ENCODE results near the gene RGS19. TPM values are rescaled to one million over a fixed set of nuclear protein-coding genes. Genes with fewer than 3 reads are reported as not detected.

The RGS19 gene, protein sequence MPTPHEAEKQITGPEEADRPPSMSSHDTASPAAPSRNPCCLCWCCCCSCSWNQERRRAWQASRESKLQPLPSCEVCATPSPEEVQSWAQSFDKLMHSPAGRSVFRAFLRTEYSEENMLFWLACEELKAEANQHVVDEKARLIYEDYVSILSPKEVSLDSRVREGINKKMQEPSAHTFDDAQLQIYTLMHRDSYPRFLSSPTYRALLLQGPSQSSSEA
- 7.9 and 19.7 TPM in 2 replicates for total RNA-seq

GRCh38 chr20:64079273-64080012 is at the start of gene RGS19:
Gene RGS19, minus strand, starts transcription at chr20:64079518. Its CDS starts 2,632 bp downstream, at chr20:64076886.

GRCh38 chr20:64106981-64107735 is 27.8 kb upstream of the RGS19 start, which contains the start of gene NPBWR2:
Gene NPBWR2, minus strand, starts transcription at chr20:64107565. Its CDS starts 734 bp downstream, at chr20:64106831.

GRCh38 chr20:64083804-64084684 is 4.7 kb upstream of the RGS19 start, which contains the start of gene LKAAEAR1:
Gene LKAAEAR1, minus strand, starts transcription at chr20:64084398. Its CDS starts 179 bp downstream, at chr20:64084219.

DNA sequence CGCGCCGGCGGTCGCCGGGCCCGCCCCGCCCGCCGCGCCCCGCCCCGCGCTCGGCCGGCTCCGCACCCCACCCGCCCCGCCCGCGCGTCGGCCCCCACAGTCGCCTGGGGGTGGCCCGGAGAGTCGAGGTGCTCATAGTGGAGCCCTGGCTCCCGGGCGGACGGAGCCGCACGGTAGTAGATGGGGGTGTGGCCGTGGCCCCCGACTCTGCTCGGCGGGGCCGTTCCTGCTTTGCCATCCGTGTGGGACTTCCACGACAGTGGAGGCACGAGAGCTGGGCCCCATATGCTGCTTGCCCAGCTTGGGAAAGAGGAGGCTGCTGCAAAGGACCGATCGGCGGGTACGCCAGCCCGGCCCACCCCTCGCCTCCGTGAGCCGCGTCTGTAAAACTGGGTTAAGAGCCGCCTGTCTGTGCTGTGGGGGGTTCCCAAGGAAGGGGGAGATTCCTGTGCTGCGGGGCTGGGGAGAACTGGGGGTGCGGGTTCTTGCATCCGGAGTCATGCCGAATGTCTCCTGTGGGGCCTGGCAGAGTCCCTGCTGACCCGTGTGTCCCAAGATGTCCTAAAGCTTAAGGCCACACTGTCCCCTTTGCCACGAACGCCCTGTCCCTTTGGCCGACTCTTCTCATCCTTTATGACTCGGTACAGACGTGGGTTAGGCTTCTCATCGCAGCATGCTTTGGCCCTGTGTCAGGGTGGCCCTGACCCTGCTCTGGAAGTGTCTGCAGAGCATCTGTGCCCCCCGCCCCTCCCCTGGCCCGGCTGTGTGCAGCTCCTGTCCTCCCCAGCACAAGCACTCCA is 895 bp upstream of the RGS19 start, which contains the start of gene OPRL1:
Gene OPRL1, plus strand, starts transcription at position 70 of the 800 bp plus-strand sequence. CDS start 12,639 bp downstream, outside the sequence.

GRCh38 chr20:64062596-64063388 is 16.5 kb downstream of the RGS19 start, which contains the start of gene TCEA2:
Gene TCEA2, plus strand, starts transcription at chr20:64063198. Its CDS starts 115 bp downstream, at chr20:64063313.

GRCh38 chr20:64049060-64049877 is 30.0 kb downstream of the RGS19 start, which contains the start of gene SOX18:
Gene SOX18, minus strand, starts transcription at chr20:64049639. Its CDS starts 123 bp downstream, at chr20:64049516.

DNA sequence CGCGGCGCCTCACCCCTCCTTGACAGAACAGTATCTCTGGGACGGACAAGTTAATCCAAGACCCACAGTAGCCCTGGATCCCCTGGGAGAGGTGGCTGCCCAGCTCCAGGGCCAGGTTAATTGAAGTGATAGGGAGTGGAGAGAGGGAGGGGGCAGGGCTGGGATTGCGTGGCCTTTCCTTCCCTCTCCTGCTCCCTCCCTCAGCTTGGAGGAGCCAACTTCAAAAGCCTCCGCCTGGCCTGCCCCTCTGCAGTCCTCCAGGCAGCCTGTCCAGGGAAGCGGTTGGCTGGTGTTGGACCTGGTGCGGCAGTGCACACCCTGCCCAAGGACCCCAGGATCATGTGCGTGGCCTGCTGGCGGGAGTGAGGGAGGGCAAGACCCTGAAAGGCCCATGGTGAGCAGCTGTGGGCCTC is 43.4 kb downstream of the RGS19 start, which contains the start of gene C20orf204:
Gene C20orf204, plus strand, starts transcription at position 250 of the 413 bp plus-strand sequence. Its CDS starts 142 bp downstream, at position 392.

Other genes with a start within 250 kb of the RGS19 start
- 3.4 and 6.4 TPM in 2 replicates for gene ZBTB46, start 248.3 kb downstream of the RGS19 start, total RNA-seq
- gene ABHD16B, start 218.0 kb downstream of the RGS19 start, total RNA-seq: not detected in 2 replicates
- gene TPD52L2, start 214.2 kb downstream of the RGS19 start, total RNA-seq: 129 and 137 TPM in 2 replicates
- gene DNAJC5, start 184.4 kb downstream of the RGS19 start, total RNA-seq: 29.1 and 43.6 TPM in 2 replicates
- gene UCKL1, start 123.1 kb downstream of the RGS19 start, total RNA-seq: 16.5 TPM in 2 replicates
- 14.5 and 15.2 TPM in 2 replicates for gene ZNF512B, start 109.6 kb downstream of the RGS19 start, total RNA-seq
- gene SAMD10, start 99.9 kb downstream of the RGS19 start, total RNA-seq: 0.09 and 0.12 TPM in 2 replicates
- 35.1 and 37.5 TPM in 2 replicates for gene PRPF6, start 98.4 kb downstream of the RGS19 start, total RNA-seq
- 0.12 and 0.68 TPM in 2 replicates for gene C20orf204, start 43.3 kb downstream of the RGS19 start, total RNA-seq
- 0.58 and 0.77 TPM in 2 replicates for gene SOX18, start 29.9 kb downstream of the RGS19 start, total RNA-seq
- gene TCEA2, start 16.3 kb downstream of the RGS19 start, total RNA-seq: 31.0 and 33.0 TPM in 2 replicates
- gene OPRL1, start 564 bp upstream of the RGS19 start, total RNA-seq: 0.93 and 0.94 TPM in 2 replicates
- gene LKAAEAR1, start 4.9 kb upstream of the RGS19 start, total RNA-seq: not detected in 2 replicates
- gene NPBWR2, start 28.0 kb upstream of the RGS19 start, total RNA-seq: not detected in 2 replicates
- not detected in 2 replicates for gene MYT1, start 84.9 kb upstream of the RGS19 start, total RNA-seq
- gene PCMTD2, start 176.2 kb upstream of the RGS19 start, total RNA-seq: 26.3 and 31.2 TPM in 2 replicates

Data from pericardium fibroblast (primary cell).